HG03565 (cell line): ENCODE data around the gene SPOCK1.

Source experiments
- ATAC-seq: cut with Tn5 transposase; IDR thresholded peaks from one replicate; pipeline ENCODE4 v1.9.1; 2021; ENCODE audit warnings: mild to moderate bottlenecking, moderate library complexity; ENCODE audit not compliant: unreplicated experiment

SPOCK1 gene

GRCh38 chr5:137366526-137366925, 132.6 kb downstream of the SPOCK1 start:
- ATAC-seq, result no peak

GRCh38 chr5:137365126-137365865, 133.8 kb downstream of the SPOCK1 start:
- no peak for ATAC-seq

GRCh38 chr5:137361280-137361679, 137.8 kb downstream of the SPOCK1 start:
- no peak for ATAC-seq

- no peak for ATAC-seq
Measured at GRCh38 chr5:137360607-137361006, 138.5 kb downstream of the SPOCK1 start.

GRCh38 chr5:137359941-137360340, 139.2 kb downstream of the SPOCK1 start:
- no peak for ATAC-seq

GRCh38 chr5:137357436-137357835, 141.7 kb downstream of the SPOCK1 start:
- no peak for ATAC-seq

GRCh38 chr5:137356127-137356526, 143.0 kb downstream of the SPOCK1 start:
- no peak for ATAC-seq

GRCh38 chr5:137355708-137356107, 143.4 kb downstream of the SPOCK1 start:
- ATAC-seq, result no peak

GRCh38 chr5:137352095-137352494, 147.0 kb downstream of the SPOCK1 start:
- ATAC-seq, result no peak

- no peak for ATAC-seq
Measured at GRCh38 chr5:137350791-137351190, 148.3 kb downstream of the SPOCK1 start.

- no peak for ATAC-seq
Measured at GRCh38 chr5:137348759-137349158, 150.4 kb downstream of the SPOCK1 start.

- no peak for ATAC-seq
Measured at GRCh38 chr5:137347865-137348264, 151.3 kb downstream of the SPOCK1 start.

- no peak for ATAC-seq
Measured at GRCh38 chr5:137346281-137346680, 152.8 kb downstream of the SPOCK1 start.

GRCh38 chr5:137345396-137345795, 153.7 kb downstream of the SPOCK1 start:
- no peak for ATAC-seq

GRCh38 chr5:137344723-137345322, 154.3 kb downstream of the SPOCK1 start:
- no peak for ATAC-seq

- no peak for ATAC-seq
Measured at GRCh38 chr5:137344021-137344420, 155.1 kb downstream of the SPOCK1 start.

GRCh38 chr5:137342764-137343163, 156.4 kb downstream of the SPOCK1 start:
- no peak for ATAC-seq

- ATAC-seq, result no peak
Measured at GRCh38 chr5:137341831-137342230, 157.3 kb downstream of the SPOCK1 start.

- no peak for ATAC-seq
Measured at GRCh38 chr5:137340881-137341280, 158.2 kb downstream of the SPOCK1 start.

- ATAC-seq, result no peak
Measured at GRCh38 chr5:137336565-137337120, 162.5 kb downstream of the SPOCK1 start.

- no peak for ATAC-seq
Measured at GRCh38 chr5:137336161-137336560, 163.0 kb downstream of the SPOCK1 start.

- ATAC-seq, result no peak
Measured at GRCh38 chr5:137335493-137335892, 163.6 kb downstream of the SPOCK1 start.
